Glomerular visceral epithelial cell (primary cell): ENCODE measurements around the gene ANKRD13A.

Experiments
- DNase-seq: peaks from one replicate; pipeline ENCODE4 v3.0.0-alpha.2; 2016; ENCODE audit errors: extremely low spot score

ANKRD13A gene

DNA sequence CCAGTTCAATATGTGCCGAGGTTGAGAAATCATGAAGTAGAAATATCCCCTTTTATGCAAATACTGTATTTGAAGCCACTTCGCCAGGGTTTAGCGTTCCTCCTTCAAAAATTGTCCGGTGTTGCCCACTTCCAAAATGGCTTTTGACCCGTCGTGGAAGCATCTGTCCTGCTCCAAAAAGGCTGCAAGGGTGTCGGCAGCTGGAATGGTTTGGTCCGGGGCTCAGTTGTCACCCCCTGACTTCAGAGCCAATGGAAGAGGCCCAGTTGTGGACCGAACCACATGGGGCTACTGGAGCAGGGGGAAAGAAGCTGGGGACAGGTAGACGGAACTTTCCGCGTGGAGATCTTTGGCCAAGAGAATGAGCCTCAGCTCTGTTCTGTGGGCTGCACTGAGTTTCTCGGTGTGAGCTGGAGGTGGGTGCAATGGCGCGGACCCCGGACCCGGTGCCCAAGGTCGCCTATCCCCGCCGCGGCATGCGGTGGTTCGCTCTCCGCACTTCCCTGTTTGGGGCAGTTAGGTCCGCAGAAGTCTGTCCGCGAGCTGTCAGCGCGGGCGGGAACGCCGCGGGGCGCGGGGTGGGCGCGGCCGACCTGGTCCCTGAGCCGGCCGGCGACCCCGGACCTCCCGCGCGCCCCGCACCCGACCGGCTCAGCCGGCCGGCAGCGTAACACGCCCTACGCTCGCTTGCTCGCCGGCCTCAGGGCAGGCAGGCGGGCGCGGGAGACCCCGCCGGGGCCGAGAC is at the start of gene ANKRD13A:
Gene ANKRD13A (plus strand): TSS at position 527 of the 745 bp plus-strand sequence. CDS start 259 bp downstream, outside the sequence.
- DNase-seq = peak; percentile 92

- peak; percentile 17 for DNase-seq
These were observed 48.6 kb upstream of the ANKRD13A start for GRCh38 chr12:109950625-109951024.

- peak; percentile 82 for DNase-seq
These were observed 48.1 kb upstream of the ANKRD13A start for GRCh38 chr12:109951136-109951535.

DNA sequence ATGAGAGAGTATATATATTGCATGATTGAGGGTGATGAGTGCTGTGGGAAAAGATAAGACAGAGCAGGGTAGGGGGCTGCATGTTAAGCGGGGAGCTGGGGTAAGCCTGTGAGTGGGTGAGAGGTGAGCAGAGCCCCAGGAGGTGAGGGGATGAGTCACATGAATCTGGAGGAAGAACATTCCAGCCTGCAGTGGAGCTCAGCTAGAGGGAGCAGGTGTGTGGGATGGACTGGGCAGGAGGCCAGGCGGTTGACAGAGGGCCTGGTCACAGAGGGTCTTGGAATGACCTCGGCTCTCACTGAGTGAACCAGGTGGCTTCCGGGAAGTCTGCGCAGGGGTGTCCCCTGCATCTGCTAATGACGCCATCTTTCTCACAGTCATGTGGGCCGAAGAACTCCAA is 47.5 kb upstream of the ANKRD13A start:
- peak; percentile 91 for DNase-seq

- no peak for DNase-seq
These were observed 46.9 kb upstream of the ANKRD13A start for GRCh38 chr12:109952160-109952858.

- DNase-seq = no peak
These were observed 46.4 kb upstream of the ANKRD13A start for GRCh38 chr12:109952873-109953272.

- no peak for DNase-seq
These were observed 45.6 kb upstream of the ANKRD13A start for GRCh38 chr12:109953656-109954055.

GRCh38 chr12:109958374-109958773 is 40.9 kb upstream of the ANKRD13A start:
- DNase-seq = no peak

GRCh38 chr12:109959411-109960093 is 39.7 kb upstream of the ANKRD13A start:
- DNase-seq = no peak

DNA sequence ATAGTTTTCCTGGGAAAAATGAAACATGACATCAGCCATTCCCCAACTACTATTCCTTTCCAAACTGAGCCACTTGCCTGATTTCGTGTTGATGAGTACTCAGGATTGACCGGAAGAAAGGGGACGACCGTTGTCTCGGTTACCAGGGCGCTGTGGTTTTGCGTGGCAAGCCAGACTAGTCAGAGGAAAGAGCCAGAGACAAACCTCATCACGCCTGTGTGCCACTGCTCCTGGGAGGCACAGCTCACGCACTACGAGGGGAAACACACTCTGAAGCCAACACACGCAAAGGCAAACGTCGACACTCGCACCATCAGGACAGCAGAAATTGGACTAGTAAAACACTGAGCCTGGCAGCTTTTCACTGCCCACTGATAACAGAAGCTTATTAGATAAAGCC is 38.0 kb upstream of the ANKRD13A start:
- no peak for DNase-seq

DNA sequence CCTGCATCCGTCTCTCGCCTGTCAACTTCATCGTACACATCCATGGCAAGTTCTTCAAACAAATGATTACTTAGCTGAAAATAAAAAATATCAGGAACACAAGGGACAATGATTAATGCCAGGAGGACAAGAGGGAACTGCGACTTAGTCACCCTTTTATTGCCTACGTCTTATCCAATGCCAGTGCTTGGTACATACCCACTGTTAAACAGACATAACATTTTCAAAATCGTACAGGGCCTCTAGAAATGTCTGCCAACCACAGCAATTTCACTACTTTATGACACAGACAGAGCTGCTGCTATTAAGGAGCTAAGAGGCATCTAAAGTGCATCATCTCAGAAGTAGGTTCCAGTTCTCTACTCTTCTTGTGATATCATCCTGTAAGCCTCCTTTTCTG is 37.6 kb upstream of the ANKRD13A start:
- no peak for DNase-seq

DNA sequence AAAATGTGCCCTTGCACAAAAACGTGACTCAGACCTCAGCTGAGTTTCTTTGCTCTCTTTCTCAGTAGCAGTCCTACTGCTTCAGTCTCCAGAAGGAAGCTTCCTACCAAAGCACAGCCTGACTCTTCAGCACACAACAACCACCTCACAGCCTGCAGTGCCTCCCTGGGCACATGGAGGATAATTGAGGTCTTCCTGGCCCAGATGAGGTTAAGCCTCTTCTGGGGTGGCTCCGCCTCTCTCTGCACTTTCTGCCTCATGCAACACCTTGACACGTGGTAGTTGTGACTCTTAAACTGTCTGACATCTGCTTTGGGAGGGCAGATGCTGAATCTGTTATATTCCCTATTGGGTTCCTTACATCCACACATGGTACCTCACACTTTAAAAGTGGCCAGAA is 36.8 kb upstream of the ANKRD13A start:
- DNase-seq = no peak

GRCh38 chr12:109963330-109963729 is 35.9 kb upstream of the ANKRD13A start:
- DNase-seq = no peak

DNA sequence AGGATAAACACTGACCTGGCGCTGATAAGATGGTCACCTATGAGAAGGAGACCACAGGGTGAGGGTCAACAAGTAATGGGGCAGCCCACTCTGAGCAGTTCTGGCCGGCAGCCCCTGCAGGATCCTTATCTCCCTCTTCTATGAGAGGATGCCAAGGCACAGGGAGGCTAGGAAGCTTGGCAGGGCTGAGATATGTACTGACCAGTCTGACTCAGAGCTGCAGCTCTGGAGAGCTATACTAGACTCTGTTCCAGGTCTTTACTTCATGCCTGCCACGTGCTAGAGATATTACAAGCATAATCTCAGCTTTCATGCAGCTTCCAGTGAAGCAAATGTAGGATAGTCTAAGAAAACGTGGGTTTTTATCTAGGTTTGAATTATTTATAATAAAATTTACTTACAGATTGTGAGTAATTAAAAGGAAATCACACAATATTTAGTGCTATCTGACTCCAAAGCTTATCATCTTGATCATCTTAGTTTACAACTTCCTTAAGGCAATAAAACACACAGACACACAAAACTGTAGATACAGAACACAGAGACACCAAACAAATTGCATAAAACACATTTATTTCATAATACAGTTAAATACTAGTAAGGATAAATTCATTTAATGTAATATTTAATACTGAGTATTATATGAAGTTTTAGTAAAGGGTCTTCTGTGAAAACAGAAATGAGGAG is 35.3 kb upstream of the ANKRD13A start:
- DNase-seq = no peak

- no peak for DNase-seq
These were observed 32.7 kb upstream of the ANKRD13A start for GRCh38 chr12:109966546-109966945.

- no peak for DNase-seq
These were observed 31.7 kb upstream of the ANKRD13A start for GRCh38 chr12:109967383-109968031.

DNA sequence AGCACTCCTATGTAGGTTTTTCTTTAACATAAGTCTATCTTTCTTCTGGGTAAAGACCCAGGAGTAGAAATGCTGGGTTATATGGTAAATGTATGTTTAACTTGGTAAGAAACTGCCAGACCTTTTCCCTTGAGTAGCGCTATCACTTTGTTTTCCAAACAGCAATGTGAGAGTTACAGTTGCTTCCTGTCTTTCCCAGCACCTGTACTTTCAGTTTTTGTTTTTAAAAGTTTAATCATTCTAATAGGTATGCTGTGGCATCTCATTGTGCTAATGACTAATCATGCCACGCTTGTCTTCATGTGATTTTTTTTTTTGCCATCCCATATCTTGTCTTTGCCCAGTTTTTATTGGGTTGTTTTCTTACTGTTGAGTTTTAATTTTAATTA is 31.2 kb upstream of the ANKRD13A start:
- DNase-seq = no peak

DNA sequence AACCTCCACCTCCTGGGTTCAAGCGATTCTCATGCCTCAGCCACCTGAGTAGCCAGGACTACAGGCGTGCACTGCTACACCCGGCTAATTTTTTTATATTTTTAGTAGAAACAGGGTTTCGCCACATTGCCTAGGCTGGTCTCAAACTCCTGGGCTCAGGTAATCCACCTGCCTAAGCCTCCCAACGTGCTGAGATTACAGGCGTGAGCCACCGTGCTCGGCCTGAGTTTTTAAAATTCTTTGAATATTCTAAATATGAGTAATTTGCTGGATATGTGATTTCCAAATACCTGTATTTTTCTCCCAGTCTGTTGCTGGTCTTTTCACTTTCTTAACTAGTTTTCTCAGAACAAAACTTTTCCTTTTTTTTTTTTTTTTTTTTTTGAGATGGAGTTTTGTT is 30.4 kb upstream of the ANKRD13A start:
- no peak for DNase-seq

DNA sequence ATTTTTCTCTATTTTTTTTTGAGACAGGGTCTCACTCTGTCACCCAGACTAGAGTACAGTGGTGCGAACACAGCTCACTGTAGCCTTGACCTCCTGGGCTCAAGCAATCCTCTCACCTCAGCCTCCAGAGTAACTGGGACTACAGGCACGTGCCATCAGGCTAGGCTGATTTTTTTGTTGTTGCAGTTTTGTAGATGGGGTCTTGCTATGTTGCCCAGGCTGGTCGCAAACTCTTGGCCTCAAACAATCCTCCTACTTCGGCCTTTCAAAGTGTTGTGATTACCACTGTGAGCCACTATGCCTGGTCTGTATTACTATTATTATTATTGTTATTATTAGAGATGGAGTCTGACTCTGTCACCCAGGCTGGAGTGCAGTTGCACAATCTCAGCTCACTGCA is 26.4 kb upstream of the ANKRD13A start:
- no peak for DNase-seq

DNA sequence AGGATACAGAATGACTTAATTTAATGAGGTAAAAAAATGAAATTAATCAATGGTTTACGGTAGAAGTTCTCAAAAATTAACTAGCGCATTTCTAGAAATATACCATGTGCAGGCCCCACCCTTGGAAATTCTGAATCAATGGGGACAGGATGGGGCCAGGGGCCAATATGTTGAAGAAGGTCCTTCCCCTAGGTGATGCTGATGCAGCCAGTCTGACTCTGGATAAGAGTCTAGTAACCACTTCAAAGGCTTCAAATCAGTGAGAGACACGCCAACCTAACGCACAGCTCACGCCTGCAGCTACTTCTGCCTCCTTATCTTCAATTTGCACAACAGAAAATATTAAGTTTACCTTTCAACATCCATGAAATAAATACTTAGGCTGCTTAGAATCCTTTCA is 17.9 kb upstream of the ANKRD13A start:
- no peak for DNase-seq

DNA sequence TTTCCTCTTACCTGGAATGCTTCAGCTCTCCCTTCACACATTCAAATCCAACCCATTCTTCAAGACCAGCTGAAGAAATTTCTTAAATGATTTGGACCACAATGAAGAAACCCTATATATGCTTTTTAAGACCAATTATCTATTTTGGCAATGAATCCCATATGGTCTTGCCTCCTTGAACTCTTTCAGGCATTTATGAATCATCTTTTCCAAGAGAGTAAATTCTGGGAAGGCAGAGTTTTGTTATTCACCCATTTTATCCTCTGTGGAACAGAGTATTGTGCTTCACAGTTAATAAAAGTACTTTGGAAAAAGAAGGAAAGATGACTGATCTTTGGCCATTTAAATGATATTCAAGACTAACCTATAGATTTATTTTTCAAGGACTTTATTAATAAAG is 17.0 kb upstream of the ANKRD13A start:
- DNase-seq = no peak
